Hematopoietic multipotent progenitor cell treated with erythropoietin and hydrocortisone succinate and interleukin-3 and kit ligand, for 6 days (in vitro differentiated cells): Measurements from ENCODE around the gene ZDHHC22.
"Not testable (repeated sequence)": the region's sequence is repeated elsewhere in the genome, so short reads cannot be mapped to it uniquely, and the experiment has no call there.

Experiments used
- DNase-seq: peaks from one replicate; pipeline ENCODE4 v3.0.0-alpha.2; 2015

ZDHHC22 gene, protein sequence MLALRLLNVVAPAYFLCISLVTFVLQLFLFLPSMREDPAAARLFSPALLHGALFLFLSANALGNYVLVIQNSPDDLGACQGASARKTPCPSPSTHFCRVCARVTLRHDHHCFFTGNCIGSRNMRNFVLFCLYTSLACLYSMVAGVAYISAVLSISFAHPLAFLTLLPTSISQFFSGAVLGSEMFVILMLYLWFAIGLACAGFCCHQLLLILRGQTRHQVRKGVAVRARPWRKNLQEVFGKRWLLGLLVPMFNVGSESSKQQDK

DNA sequence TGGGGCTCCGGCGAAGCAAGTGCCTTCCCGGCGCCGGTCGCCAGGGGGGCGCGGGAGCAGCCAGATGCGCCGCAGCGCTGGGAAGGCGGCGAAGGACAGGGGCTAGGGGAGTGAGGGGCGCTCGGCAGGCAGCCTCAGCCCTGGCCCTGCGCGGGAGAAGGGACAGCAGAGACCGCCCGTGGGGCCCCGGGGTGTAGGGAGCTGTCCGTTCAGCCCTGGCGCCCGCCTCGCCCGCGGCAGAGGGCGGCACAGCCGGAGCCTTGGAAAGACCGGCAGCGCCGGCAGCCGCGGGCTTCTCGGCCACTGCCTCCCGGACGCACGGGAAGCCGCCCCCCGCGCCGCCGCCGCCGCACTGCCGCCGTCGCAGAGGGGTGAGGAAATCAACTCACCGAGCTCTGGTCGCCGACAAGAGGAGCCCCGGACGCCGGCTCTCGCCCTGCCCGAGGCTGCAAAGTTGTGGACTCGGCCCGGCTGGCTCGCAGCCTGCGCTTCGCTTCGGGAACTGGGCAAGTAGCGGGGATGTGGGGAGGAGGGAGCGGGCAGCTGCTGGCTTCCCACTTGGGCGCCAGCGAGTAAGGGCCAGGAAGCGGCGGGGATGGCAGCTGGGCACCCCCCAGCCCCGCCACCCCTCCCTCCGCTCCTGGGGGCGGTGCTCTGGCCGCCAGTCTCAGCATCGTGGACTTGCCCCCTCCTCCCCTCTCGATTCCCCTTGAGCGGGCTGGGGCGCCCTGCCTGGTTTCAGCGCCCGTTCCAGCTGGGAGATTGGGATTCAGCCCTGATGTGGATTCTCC is at the start of gene ZDHHC22:
Gene ZDHHC22 (minus strand): TSS at position 578 of the 791 bp plus-strand sequence. CDS start 2,053 bp downstream, outside the sequence.
- peak; percentile 41 for DNase-seq

DNA sequence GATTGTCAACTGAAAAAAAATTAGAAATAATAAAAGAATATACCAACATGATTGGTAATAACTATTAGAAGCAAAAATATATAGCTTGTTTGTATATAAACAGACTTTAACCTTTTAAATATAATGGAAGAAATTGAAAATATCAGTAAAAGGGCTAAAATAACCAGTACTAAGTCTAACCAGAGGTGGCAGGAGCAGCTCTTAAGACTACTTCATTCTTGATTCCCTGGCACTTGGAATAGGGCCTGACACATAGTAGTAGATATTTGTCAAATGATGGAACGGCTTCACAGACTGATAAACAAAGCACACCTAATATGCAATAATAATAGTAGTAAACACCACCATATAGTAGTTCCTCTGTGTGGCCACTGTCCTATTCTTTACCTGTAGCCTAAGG is 49.4 kb upstream of the ZDHHC22 start:
- DNase-seq = no peak

DNA sequence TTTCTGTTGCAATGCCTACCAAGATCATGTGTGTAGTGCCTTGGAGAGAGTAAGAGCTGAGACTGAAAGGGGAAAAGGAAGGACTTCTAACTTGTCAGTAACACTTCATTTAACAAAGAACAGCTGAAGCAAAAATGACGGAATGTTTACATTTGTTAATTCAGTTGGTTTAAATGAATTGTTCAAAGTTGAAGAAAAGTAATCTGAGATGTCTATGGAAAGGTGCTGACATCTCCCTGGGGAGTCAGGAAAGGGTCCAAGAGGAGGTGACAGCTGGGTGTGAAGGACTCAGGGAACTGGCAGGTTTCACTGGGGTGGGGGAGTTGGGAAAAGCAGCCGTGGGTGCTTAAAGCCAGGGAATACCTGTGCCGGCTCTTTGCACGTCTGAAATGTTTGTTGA is 47.9 kb upstream of the ZDHHC22 start:
- DNase-seq = no peak

DNA sequence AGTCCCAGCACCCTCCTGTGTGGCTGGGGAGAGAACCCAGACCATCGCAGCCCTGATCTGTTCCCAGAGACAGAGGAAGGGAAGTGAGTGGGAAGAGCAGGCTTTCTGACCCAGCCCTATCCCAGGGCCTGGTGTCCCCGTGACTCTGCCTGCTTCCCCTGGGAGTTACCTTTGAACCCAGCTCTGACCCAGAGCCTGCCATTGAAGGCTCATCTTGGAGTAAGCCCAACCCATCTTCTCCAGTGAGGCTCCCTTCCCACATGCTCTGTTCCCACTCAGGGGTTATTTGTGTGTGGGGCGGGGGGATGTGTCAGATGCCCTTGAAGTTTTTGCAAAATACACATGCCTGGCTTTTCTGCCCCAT is 46.0 kb upstream of the ZDHHC22 start:
- DNase-seq = no peak

DNA sequence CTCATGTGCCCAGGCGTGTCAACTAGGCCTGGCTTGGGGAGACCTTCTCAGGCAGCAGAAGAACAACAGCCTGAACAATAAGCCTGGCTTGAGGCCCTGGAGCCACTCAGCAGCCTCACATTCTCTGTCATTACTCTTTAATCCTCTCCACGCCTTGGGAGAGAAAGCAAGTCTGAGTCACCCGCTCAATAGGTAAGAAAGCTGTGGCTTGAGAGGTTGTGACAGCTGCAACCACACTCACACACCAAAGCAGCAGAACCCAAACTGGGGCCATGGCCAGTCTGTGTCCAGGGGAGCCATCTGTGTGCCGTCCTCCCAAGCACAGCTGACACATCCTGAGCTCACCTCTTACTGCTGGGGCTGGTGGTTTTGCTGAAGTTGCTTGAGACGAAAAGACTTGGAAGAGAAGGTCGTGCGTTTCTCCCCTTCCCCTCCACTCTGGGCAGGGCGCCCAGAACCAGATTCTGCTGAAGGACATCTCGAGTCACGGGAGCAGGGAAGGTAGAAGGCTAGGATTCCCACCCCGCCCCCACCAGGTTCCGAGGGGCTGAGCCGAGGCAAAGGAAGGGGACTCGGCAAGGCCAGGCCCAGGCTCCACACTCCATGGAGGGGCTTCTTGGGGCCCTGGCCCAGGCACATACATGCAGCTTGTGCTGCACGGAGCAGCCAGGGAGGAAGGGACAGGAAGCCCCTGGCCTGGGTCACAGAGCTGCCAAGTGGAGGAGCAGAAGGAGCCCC is 45.5 kb upstream of the ZDHHC22 start:
- DNase-seq = no peak

DNA sequence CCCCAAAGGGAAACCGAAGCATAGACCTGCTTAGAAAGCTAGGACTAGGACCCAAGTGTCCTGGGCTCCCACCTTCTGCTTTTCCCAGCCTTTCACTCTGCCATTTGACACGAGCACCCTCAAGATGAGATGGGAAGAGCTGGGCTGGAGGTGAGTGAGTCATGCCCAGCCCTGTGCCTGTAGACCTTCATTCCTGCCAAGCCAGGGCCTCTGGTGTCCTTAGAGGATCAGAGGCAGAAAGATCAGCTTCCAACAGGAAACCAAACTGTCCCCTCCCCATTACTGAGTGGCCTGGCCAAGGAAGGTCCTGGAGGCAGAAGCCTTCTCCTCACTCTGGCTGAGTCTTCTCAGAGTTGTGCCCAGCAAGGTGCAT is 43.5 kb upstream of the ZDHHC22 start:
- no peak for DNase-seq

DNA sequence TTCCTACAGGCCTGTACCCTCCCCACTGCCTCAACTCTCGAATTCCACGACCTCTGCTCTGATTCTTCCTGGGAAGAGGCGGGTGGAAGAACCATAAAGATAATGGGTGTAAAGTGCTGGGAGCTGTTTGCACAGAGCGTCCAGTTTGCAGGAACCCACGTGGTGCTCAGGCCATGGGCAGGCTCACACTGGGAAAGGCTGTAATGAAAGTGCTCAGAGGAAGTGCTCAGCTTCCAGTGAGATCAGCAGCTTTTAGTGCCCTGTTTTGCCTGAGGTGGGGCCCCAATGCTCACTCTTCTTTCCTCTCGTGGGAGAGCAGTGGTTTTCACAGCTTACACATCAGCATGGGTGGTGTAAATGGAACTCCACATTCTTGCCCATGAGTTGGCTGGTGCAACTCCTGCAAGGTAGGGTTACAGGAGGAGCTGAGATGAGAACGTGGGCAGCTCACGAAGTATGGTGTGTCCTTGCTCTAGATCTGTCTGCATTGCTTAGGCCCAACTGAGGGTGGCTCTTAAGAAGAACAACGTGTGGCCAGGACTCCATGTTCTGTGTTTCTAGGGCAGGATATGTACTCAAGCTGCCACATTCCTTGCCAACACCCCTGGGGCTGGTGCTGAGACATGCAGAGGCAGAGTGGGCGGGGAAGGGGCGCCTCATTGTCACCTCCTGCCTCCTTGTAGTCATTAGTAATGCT is 43.0 kb upstream of the ZDHHC22 start:
- no peak for DNase-seq

DNA sequence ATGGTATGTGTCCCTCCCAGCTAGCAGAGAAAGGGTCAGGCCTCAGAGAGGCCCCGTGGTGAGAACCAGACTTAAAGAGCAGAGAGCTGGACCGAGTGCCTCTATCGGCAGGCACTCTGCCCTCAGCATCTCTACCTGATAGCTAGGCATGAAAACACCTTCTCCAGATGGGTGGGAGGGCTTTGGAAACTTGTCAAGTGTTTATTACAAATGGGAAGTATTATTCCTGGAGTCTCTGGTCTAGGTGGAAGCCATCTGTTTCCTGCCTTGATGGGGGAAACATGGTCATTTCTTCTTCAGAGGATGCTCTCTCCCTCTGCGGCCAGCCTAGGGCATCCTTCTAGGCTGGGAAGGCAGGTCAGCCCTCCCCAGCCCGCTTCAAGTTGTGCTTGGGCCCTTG is 42.3 kb upstream of the ZDHHC22 start:
- DNase-seq = no peak

DNA sequence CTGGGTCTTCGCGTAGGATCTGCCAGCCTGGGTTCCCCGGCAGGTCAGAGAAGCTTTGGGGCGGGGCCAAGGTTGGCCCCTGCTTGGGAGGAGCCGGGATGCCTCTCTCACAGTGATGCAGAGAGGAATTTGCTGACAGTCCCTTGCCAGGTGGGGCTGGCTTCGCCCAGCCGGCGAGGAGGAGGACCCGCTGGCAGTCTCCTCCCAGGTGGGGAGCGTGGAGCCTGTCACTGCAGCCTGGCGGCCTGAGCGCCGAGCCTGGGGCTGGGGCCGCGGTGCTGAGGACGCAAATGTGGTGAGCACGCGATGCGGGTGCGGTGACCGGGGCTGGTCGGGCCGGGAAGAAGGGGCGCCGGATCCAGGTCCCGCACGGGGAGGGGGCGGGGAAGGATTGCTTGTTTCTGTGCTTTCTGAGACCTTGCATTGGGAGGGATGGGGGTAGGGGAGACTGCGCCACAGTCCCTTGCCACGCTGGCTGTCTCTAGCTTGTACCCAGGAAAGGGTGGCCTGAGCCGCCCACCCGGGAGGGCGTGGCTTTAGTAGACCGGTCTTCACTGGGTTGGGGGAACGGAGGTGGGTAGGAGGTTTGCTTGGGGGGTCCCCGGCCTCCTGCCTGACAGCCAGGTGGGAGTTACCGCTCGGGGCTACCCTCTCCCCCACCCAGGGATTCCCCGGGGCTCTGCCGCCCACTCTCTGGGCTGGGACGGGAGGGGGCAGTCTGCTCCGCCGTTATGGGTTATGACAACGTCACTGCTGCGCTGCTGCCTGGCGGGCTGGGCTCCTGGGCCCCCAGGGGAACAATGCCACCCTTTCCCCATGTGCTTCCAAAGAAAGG is 40.2 kb upstream of the ZDHHC22 start, which contains the start of gene TMEM63C:
Gene TMEM63C (plus strand): TSS at position 196 of the 835 bp plus-strand sequence. CDS start 37,016 bp downstream, outside the sequence.
- DNase-seq = peak; percentile 84

DNA sequence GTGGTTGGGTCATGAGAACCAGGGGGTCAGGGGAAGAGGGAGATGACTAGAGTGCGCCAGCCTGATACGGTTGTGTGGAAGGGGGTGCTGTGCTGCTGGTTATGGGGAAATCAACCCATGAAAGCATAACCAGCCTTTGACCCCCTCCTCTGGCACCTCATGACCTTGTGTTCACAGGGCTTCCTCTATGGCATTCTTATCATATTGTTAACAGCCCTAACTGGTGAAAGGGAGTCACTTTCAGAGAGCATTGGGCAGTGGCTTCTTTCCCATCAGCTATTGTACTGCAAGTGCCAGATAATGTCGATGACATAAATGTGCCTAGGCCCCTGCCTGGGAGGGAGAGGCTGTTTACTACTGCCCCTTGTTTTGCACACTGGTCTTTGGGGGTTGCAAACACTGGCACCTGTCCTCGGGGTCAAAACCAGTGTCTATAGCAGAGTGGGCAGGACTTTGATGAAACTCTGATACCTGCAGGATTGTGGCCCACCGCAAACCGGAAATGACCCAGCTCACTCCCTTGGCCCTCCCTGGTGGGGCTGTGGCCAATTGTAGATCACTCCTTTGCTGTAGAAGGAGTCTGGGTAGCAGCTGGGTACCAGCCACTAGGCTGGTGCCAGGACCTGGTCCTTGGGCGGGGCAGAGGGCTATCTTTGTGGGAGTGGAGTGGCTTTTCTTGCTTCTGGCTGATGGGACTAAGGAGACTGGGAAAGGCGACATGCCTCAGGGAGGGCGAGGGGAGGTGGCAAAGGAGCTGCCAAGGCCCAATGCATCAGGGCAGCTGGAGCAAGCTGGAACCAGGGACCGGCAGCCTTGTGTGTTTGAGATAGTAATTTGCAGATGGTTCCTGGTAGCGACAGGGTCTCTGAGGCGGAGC is 39.4 kb upstream of the ZDHHC22 start:
- peak; percentile 95 for DNase-seq

DNA sequence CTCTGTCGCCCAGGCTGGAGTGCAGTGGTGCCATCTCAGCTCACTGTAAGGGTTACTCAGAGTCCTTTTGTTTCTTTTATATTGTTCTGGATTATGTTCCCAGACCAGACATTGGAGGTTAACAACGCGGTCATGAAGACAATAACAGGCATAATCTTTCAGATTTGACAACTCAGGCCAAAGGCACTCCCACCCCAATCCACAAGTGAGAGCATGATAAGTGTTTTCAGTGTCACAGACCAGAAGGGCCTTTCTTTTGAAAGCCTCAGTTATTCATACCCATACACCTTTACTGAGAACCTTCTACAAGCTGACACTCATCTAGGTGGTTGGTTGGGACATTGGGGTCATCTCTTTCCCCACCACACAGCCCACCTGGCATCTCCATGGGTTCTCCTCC is 37.1 kb upstream of the ZDHHC22 start:
- DNase-seq = peak; percentile 66

DNA sequence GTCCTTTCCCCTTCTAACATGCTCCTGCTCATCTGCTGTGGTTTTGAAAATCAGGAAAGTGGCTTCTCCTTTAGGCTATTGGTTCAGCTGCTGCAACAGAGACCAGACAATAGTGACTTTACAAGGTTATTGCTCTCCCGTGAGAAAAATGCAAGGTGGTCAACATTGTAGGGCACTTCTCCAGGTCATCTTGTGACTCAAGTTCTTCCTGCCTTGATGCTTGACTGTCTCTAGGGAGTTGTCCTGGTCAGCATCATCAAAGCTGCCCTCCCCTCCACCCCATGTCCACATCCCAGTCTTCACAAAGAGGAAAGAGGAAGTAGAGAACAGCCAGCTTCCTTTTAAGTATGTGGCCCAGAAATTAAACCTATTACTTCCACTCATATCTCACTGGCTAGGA is 36.1 kb upstream of the ZDHHC22 start:
- DNase-seq = peak; percentile 17

DNA sequence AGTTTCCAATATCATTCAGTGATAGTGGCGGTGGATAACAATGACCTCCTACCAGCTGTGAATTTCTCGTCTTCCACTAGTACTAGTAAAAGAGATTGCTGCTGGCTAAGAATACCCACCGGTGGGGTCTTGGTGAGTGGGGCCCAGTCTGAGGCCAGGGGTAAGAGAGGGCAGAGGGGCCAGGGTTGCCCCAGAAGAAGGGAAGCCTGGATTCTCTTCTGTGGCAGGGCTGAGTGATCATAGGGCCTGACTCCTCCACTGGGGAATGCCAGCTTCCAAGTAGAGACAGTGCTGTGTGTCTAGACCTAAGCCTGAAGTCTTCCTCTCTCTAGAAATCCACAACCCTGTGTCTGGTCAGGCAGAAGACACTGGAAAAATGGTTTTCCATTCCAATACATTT is 34.3 kb upstream of the ZDHHC22 start:
- DNase-seq = no peak

DNA sequence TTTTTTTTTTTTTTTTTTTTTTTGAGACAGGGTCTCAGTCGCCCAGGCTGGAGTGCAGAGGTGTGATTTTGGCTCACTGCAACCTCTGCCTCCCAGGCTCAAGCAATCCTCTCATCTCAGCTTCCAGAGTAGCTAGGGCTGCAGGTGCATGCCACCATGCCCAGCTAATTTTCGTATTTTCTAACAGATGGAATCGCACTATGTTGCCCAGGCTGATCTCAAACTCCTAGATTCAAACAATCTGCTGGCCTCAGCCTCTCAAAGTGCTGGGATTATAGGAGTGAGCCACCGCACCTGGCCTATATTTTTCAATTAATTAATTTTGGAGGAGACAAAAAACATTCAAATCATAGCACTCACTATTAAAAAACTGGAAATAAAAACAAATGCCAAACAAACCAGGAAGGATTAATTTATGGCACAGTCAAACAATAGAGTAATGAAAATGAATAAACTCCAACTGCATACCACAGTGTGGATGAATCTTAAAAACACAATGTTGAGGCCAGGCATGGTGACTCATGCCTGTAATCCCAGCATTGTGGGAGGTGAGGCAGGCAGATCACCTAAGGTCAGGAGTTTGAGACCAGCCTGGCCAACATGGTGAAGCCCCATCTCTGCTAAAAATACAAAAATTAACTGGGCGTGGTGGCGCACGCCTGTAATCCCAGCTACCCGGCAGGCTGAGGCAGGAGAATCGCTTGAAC is 32.5 kb upstream of the ZDHHC22 start:
- DNase-seq = not testable (repeated sequence)

DNA sequence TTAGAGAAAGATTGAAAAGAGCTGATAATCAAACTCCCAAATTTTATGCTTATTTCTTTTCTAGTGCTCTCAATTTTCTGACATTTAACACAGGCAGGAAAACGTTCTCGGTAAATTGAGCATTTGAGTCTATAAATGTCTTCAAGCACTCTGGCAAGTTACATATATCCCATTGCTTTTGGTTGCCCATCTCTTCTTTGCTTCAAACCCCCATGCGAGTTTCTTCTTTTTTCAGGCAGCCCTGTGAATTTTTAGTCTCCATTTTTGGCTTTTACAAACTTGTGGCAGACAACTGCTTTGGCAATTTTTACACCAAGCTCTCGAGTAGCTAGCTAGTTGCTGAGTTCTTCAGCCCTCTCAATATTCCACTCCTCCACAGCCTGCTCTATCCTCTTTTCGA is 31.3 kb upstream of the ZDHHC22 start:
- no peak for DNase-seq

DNA sequence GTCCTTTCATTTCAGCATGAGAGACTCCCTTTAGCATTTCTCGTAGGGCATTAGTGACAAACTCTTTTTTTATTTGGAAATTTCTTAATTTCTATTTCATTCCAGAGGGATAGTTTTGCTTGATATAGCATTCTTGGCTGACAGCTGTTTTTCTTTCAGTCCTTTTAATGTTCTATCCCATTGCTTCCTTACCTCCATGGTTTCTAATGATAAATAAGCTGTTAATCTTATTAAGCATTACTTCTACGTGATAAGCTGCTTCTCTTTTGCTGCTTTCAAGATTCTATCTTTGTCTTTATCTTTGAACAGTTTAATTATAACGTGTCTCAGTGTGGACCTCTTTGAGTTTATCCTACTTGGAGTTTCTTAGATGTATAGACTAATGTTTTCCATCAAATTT is 28.5 kb upstream of the ZDHHC22 start:
- DNase-seq = no peak

DNA sequence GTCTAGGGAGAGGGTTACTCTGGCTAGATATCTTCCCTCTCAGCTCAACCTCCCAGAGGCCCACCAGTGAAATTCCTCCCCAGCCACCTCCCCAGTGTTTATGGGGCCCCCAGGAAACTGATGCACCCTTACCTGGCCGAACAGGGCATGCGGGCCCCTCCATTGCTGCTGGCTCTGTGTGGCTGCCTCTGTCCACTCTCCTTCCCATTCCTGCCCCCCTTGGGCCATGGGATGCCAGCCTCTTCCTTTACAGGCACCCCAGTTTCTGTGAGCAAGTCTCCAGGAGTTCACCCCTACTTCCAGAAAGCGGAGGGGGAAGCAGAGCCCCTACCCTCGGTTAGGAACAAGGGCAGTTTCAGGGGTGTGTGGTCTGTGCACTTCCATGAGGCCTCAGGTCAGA is 19.4 kb upstream of the ZDHHC22 start:
- DNase-seq = no peak

DNA sequence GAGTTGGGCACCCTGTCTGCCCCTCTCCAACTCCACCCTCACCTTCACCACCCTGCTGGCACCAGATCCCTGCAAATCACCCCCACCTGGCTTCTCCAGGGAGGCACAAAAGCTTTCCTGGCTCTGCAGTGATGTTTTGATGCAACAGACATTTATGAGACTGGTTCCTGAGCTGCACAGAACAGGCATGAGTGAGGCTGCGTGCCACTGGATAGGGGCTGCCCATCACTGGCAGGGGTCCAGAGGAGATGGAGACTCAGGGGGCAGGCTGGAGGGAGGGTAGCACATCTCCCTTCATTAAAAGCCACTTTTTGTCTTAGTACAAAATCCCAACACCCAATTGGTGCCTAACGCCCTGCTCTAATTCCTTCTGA is 17.3 kb upstream of the ZDHHC22 start:
- no peak for DNase-seq

DNA sequence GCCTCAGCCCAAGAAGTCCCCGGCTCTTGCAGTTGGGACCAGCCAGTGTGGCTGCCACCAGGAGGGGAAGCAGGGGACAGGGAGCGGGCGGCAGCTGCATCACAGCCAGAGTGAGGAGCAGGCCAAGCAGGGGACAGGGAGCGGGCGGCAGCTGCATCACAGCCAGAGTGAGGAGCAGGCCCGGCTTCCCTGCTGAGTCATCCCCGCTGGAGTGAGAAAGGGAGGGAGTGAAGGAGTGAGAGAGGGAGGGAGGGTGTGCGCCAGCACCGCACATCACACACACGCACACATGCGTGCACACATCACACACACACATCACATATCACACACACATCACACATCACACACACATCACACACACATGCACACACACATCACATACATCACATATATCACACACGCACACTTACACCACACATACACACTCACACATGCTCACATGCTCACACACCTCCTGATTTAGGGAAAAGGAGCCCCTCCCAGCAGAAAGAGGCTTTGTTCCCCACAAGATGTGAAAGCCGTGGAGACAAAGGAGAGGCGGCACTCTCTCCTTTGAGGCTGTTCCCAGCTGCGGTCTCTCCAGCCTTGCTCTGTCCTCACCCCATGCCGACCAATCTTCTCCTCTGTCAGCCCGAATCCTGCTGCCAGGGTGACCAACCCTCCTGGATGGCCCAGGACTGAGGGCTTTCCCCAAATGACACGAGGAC is 16.7 kb upstream of the ZDHHC22 start:
- peak; percentile 24 for DNase-seq

DNA sequence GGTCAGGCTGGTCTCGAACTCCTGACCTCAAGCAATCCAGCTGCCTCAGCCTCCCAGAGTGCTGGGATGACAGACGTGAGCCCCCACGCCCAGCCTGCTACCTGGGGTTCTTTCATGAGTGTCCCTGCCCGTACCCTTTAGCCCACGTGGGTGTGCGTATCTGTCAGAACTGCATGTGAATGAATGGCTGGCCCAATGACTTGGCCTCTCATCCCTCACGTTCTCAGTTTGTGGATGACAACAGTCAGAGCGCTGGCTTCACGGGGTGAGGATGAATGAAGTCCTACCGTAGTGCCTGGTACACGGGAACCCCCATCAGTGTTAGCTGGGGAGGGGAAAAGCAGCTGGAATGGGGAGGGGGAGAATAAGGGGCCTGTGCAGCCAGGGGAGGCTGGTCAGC is 16.1 kb upstream of the ZDHHC22 start:
- no peak for DNase-seq
